ENCODE measurements around the gene DOCK10.

DOCK10 gene

DNA sequence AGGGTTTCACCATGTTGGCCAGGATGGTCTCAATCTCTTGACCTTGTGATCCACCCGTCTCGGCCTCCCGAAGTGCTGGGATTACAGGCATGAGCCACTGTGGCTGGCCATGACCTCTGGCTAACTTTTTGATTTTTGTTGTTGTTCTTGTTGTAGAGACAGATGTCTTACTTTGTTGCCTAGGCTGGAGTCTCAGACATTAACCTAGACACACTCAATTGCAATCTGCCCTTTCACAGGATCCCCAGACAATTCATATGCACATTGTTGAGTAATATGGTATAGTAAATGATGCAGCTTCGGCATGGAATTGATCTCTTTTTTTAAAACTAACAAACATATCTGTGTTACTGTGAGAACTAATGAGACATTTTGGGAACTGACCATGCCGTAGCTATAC, 195.6 kb downstream of the DOCK10 start:
- DNase-seq, result no peak

DNA sequence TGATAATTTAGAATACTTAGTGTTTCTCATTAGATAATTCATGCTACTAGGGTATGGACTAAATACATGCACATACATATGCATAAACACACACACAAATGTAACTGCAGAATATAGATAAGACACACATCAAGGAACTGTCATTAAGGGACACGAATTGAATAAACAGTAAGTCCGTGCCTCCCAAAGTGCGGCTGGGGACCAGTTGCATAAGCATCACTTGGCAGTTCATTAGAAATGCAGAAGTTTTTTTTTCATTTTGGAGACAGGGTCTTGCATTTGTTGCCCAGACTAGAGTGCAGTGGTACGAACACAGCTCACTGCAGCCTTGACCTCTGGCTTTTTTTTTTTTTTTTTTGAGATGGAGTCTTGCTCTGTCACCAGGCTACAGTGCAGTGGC, 196.1 kb downstream of the DOCK10 start:
- no peak for DNase-seq

DNA sequence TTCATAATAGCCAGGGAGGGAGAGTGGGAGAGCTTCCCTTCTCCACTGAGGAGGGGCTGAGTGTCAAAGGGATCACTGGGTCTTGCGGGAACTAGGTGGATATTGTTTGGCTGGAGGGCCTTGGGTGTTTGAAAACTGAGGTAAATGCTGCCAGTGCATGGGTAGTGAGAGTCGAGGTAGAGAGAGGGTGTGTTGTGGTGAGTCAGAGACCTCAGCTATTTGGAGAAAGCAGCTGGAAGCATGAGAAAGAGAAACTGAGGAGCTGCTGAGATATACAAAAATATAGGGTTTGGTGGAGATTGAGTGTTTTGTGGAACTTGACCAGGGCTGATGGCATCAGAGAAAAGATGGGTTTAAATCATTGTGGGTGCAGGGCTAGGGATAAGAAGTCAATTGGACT, 199.1 kb downstream of the DOCK10 start:
- no peak for DNase-seq

DNA sequence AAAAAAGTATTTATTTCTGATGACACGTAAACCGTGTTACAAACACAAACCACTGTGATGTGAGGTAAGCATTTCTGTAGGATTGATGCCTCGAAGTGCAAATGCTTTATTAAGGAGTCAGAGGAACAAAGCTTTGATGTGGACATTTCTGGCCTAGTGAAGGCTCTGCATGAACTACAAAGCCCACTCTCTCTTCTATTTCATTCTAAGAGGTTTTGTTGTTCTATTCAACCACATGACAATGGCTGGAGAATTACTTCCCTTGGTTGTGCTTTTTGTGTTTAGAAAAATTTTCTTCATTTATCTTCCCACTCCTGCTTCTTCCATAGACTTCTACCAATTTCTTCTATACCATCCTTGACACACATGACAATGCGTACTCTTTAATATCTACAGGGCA, 200.4 kb downstream of the DOCK10 start:
- DNase-seq, result no peak

DNA sequence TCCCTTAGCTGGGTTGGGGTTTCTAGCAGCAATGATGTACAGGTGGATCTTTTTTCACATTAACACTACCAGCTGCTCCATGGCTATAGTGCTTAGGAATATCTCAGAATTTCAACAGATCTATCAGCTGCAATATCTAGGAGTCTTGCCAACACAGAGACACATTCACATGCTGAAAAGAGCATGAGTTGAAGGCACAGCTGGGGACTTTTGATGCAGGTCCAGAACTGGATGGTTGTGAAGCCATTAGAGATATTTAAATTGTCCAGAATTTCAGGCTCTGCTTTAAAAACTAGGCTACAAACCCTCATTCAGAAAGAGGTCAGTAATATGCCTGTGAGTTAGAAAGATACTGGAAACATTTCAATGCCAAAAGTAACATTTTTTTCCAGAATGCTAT, 203.9 kb downstream of the DOCK10 start:
- peak in 1 of 58 donors; percentile 1 for DNase-seq

DNA sequence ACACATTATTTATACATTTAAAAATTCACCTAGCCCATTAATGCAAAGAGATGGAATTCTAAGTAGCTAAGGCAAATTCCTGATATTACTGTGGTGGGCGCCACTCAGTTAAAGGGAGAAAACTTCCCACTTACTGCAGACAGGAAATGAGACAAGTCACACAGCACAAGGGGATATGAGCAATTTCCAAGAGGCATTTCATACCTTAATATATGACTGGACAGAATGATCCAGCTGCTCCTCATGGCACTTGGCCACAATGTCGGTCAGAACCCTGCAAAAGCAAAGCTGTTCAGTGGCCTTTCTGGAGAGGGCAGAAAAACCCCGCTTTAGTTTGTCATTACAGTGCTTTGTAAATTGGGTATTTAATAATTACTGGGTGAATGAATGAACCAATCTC, 204.7 kb downstream of the DOCK10 start:
- no peak for DNase-seq

DNA sequence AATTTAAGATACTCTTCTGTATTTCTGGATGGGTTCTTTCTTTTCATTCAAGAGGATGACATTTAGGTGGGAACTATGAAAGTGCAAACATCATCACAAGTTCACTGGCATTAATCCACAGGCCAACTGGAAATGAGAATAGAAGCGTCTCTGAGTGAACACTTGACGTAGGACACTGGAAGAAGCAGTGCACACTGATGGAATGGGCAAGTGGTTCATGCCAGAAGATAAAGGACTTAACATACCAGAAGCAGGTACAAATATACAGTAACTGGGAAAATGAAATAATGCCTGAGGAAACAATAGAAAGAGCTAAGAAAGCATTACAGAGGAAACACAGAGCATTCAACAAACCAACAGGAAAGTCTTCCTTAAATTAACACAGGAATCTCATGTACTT, 205.2 kb downstream of the DOCK10 start:
- DNase-seq, result no peak

DNA sequence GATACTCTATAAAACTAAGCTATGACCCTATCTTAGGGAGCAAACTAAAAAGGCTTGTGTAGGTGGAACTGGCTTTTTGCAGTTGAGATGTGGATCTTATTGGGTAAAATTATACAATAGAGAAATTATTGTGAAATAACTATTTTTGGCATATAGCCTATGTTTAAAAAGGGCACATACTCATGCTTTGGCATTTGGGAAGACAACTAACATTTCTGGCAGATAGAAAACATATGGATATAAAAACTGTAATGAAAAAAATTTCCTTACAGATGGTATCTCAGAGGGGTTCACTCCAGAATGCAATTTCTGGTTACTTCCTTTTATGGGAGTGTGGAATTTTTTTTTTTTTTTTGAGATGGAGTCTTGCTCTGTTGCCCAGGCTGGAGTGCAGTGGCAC, 206.0 kb downstream of the DOCK10 start:
- DNase-seq, result no peak

DNA sequence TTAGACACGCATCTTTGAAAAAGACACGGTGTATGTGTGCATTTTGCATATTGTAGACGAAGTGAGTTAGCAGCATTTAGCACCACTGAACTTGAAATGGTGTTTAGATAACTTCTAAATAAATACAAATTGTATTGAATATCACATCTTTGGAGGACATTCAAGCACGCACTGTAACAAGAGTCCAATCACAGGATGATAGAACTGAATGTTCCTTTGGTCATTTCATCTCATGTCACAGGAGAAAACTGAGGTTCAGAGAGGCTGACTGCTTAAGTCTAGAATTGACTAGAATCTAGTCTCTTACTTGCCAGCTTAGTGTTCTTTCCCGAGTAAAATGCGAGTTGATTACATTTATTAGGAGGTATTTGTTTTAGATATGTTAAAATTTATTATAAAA, 206.9 kb downstream of the DOCK10 start:
- DNase-seq, result no peak

DNA sequence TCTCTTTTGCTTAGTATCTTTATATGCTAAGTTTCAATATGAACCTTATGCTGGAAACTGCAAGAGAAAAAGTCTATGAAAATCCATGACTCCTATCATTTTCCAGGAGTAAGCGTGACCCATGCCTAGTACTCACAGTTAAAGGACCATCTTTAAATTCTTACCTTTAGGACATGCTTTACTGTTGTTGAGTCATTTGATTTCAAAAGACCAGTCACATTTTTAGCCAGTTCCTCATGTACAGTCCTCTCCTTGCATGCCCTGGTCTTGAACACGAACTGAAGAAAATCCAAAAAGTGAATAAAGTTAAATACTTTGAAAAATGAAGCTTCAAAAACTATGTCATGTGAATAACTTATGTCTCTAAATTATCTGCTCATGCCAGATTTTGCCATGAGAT, 208.3 kb downstream of the DOCK10 start:
- DNase-seq, result no peak

DNA sequence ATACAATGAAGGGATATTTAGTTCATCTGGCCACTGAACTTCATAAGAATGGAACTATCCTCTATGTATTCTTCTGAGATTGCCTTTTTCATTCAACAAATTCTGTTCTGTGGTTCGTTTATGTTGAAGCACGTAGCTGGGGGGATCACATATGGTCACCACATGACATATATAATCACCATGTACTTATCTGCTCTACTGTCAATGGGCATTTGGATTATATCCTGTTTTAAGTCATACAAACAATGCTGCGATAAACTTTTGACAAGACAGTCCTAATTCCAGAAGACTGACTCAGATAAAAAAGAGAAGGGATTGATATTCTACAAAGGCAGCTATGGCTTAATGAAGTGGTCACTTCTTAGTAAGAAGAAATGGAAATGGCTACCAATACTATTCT, 210.1 kb downstream of the DOCK10 start:
- DNase-seq, result no peak

DNA sequence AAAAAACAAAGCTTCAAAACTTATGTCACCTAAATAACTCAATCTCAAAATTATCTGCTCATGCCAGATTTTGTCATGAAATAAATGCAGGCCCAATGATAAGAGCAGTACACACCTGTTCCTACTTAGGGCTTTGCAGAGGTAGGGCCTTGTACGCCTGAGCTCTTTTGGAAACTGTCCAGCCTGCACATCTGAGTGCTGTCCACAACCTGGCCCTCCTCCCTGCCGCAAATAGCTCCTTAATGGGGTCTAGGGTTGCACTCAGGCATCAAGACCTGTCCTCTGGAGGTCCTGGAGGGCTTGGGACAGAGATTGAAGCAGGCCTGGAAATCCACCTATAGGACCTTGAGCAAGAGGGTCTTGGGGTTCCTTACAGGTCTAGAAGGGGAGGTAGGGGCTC, 210.7 kb downstream of the DOCK10 start:
- DNase-seq, result no peak

DNA sequence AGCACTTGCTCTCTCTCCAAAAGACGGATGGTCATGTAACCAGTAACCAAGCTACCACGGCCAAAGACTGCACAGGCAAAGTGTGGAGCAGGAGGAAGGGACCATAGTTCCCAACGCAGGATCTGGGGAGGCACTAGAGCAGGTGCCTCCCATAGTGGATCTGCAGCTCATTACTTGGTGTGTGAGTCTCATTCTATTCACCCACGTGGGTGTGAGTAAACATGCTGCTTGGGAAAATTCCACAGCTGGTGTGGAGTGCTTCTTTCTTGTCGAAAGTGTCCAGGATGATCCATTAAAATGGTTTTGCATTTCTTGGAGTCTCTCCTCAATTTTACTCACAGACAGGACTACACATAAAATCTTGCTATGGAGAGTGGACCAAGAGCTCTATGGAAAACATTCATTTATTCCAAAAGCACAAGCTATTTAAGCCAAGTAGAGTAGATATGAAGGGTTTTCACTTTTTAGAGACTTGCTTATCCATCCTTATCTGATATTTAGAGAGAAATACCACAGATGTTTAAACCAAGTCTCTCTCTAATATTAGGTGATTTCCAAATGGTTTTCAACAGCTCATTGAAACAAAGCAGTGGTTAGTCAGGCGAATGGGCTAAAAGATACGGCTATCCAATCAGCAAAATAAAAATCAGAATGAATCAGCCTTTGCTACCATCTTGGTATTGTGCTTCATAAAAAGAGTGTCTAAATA, 221.8 kb downstream of the DOCK10 start:
- DNase-seq, result no peak

DNA sequence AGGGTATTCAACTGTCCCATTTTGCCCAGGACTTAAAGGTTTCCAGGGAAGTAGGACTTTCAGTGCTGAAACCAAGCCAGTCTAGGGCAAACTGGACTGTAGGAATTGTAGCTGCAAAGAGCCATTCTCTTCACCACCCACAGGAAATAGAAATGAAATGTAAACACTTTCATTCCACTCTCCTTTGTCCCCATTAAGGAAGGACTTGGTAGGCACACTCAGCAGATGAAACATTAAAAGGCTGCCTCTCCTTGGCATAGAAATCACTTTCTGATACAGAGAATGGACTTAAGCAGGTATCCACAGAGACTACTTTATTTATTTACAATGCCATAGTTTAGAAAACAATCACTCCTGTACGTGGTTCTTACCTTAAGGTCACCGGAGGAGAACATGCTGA, 223.2 kb downstream of the DOCK10 start:
- DNase-seq, result no peak

DNA sequence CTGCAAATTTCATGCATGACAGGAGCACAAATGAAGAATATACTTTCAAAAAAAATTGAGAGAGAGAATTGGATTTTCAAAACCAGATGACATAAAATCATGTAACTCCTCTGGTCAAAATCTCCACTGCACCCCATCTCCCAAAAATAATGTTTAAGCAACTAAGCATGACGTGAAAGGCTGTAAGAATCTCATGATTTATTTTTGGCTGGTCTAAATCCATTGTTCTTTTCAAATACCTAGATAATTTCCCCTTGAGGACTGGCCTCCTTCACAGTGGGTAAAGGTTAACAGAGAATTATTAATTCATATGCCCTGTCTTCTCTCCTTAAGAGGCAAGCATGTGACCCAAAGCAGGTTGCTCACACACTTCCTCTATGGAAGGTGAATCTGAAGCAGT, 224.6 kb downstream of the DOCK10 start:
- DNase-seq, result no peak

DNA sequence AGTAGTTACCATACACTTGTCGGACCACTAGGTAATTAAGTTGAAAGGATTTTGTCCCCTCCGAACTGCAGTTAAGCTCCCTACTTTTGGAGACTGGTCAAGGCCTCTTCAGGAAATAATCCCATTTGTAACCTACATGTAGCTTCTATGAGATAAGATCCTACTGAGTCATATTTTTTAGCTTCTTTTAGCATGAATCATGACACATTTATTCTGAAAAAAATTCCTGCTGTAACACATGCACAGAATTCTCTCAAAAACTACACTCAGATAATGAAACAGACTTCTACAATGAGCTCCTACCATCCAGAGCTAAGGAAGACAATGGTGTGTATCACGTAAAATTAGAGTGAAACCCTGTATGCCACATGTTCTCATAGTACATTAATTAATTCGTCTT, 225.5 kb downstream of the DOCK10 start:
- no peak for DNase-seq

DNA sequence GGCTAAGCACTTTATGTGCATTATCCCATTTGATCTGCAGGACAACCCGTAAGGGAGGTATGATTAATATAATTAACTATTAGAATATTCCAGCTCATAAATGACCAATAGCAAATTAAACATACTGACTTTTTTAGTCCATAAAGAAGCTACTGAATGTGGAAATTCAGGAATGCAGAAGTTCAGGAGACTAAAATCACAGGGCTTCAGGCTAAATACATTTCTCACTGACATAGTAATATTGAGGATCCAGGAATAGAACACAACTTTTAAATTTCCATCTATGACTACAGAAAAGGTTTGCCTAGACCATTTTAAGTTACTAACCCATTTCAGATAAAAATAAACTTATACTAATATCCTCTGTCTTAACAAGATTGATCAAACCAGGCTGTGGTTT, 228.7 kb downstream of the DOCK10 start:
- no peak for DNase-seq

DNA sequence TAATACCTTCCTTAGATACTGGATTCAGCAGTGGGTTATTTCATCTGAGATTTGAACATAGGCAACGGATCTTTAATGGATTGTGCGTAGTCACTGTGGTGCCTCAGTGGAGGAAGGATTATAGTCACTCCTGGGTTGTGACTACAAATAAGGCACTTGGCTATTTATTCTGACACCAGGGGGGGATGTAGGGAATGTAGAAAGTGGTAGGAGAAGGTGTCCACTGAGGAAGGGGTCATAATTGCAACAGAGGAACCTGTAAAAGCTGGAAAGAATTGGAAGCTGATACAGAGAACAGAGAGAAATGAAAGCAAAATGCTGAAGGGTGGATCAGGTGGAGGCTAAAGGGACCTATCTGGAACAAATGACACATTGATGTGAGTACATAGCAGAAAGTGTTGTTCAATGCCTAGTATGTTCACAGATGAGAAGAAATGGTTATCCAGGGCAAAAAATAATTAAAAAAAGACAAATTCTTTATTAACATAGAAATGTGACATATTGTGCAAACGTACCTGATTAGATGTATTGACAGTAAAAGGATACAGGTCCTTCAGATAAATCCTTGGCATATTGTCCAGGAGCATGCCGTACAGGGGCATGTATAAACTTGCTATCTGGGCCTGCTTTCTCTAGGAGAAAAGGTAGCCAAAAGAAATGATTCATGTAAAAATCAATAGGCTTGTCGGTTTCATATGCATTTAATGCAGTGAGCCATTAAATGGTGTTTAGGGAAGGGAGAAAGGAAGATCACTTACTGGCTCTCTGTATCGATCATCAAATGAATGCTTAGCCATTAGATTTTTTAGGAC, 234.9 kb downstream of the DOCK10 start:
- DNase-seq, result no peak

DNA sequence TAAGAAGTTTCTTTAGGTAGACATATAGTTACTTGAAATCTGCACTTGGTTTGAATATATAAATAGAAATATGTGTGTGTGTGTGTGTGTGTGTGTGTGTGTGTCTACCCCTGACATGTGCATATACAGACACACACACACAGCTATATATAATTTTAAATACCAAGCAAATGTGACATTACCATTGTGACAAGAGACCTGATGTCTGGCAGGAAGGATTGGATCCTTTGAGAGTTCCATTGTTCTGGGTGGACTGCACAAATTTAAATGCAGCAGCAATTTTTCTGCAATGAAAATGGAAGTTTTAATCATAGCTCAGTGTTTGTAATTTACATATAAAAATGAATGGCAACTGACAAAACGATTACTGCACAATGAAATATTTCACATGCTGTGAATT, 238.3 kb downstream of the DOCK10 start:
- DNase-seq, result no peak

DNA sequence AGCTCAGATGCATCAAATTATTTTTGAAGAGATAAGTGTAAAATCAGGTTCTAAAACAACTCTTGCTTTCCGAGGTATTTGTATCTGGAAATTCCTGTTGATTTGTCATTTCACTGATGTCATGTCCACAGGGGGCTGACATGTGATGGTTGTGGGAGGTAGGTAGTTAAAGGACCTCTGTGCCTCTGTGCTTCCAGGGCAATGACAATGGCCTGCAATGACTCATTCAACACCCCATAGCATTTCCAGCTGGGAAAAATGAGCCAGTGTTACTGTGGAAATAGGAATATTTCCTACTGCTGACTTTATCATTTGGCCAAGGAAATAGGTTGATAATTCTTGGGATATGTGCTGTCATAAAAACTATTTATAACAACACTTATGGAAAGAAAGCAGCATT, 239.9 kb downstream of the DOCK10 start:
- no peak for DNase-seq

DNA sequence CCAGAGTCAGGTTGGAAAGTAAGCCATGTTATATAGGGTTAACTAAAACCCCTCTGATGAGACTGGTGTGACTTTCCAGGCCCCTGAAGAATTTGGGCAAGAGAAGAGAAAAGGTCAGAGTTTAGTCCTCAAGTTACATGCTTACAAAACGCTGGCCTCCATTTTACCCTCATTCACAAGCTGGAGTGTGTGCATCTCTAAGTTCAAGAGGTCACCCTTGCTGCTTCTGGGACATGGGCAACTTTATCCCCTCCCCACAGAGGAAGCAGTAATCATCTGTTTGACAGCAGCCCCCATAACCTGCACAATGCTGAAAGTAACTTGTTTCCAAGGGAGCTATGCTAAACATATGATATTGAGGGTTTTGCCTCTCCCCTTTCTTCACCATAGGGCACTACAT, 240.9 kb downstream of the DOCK10 start:
- no peak for DNase-seq

DNA sequence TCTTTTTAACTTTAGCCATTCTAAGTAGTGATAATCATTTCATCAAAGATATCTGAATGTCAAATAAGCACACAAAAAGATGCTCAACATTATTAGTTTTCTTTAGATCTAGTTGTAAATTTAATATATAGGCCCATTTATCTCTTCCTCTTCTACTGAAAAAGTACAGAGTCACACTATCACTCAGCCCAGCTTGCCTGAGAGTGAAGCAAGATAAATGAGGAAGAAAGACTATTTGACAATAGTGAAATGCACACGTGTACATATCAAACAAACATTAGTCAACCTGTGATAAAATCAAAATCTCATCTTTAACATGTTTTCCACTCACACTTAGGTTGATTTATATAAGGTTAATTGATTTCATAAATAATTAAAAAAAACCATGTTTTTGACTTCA, 242.6 kb downstream of the DOCK10 start:
- DNase-seq, result no peak

DNA sequence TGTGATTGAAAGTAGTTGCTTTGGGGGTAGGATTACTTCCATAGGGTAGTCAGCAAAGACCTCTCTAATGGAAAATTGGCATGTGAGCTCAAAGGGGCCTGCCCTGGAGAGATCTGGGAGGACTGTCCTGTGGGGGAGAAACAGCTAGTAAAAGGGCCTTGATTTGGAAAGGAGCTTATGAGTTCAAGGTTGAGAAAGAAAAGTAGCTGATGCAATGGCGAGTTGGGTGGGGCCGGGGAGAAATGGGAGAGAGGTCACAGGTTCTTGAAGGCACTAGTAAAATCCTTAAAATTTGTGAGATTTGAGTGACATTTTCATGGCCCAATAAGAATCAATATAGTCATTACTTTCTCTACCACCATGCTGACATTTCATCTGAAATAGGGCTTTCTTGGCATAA, 244.1 kb downstream of the DOCK10 start:
- no peak for DNase-seq
